Esophagus squamous epithelium (tissue), 5 donors: ENCODE results near the gene PTPRN2. TPM values are rescaled to one million over a fixed set of nuclear protein-coding genes. Genes with fewer than 3 reads are reported as not detected.

Source experiments
- DNase-seq: peaks from one replicate; lab custom pipeline; 2025; lab: John Stamatoyannopoulos, UW
- H3K27ac ChIP-seq, 4 donors: fragments of 200-600 bp; sonication (generic); one replicate each; pipeline ENCODE4 v1.5.1; 2016 to 2019; ENCODE audit warnings: mild to moderate bottlenecking in 1 of 4
- H3K27me3 ChIP-seq, 4 donors: fragments of 200-600 bp; sonication (generic); 1 replicate in 3 of 4; 2 replicates in 1 of 4; pipeline versions ENCODE4 v1.5.1 to v1.6.0; 2017 to 2021; ENCODE audit warnings: antibody characterized with exemption in 1 of 4
- H3K36me3 ChIP-seq, 3 donors: fragments of 200-600 bp; sonication (generic); one replicate each; pipeline ENCODE4 v1.5.1; 2016 to 2019
- H3K4me1 ChIP-seq, 3 donors: fragments of 200-600 bp; sonication (generic); one replicate each; pipeline ENCODE4 v1.5.1; 2017 to 2019
- H3K4me3 ChIP-seq, 4 donors: fragments of 200-600 bp; sonication (generic); 1 replicate in 3 of 4; 2 replicates in 1 of 4; pipeline ENCODE4 v1.5.1; 2016 to 2019; ENCODE audit warnings: mild to moderate bottlenecking in 2 of 4, moderate library complexity in 1 of 4
- H3K9me3 ChIP-seq, 3 donors: fragments of 200-600 bp; sonication (generic); one replicate each; pipeline ENCODE4 v1.5.1; 2016 to 2019
- CTCF ChIP-seq, 6 experiments: fragments of 450-650 bp in 4 of 6; fragments of 200-600 bp in 2 of 6; sonication (generic) in 2 of 6; IDR thresholded peaks; one replicate each; pipeline ENCODE4 v1.5.1; 2016 to 2019; ENCODE audit warnings: antibody characterized with exemption in 6 of 6, mild to moderate bottlenecking in 4 of 6, moderate library complexity in 4 of 6
- POLR2A ChIP-seq, 4 donors: fragments of 450-650 bp; IDR thresholded peaks; one replicate each; pipeline ENCODE4 v1.6.1; 2017; ENCODE audit warnings: antibody characterized with exemption in 4 of 4, mild to moderate bottlenecking in 4 of 4, moderate library complexity in 3 of 4
- WGBS, 2 donors: methylation state at CpG; one replicate each; pipeline ENCODE4 v1.1.5; 2018; 5-methylcytosine and 5-hydroxymethylcytosine counted together
- intact Hi-C: fragments of 100-400 bp; cut with DNase I; formaldehyde crosslinking; loops from one replicate; pipeline ENCODE4 v1.15.0; 2022
- total RNA-seq, 4 donors: library from RNA; depleted of rRNA; stranded (reverse); fragments of >200 nt; gene quantifications; one replicate each; pipeline ENCODE4 v1.1.0, GENCODE V29; 2016
- donor health status: DM: yes; HTN: yes; CAD: no.

The PTPRN2 gene
- total RNA-seq, 4 donors from 2014 or later = 0.38 to 2.7 (median 1.0) TPM

GRCh38 chr7:158289231-158289630 lies 298.4 kb downstream of the PTPRN2 start:
- H3K36me3 ChIP-seq = no peaks in the 10 kb centered on the region
- no peaks in the 10 kb centered on the region for H3K4me1 ChIP-seq
- DNase-seq = no peak
- no peaks in the 10 kb centered on the region for H3K27me3 ChIP-seq
- H3K4me3 ChIP-seq = no peak overlapping the region
- peaks cover 0 to 36% (median 18%) of the 10 kb centered on the region in 3 donors for H3K9me3 ChIP-seq
- 85 to 90% methylated on average over 2 of the region's 2 CpGs for WGBS, 2 donors
- H3K27ac ChIP-seq = no peak overlapping the region
- intact Hi-C loops = no loop called here
- no peak for TF ChIP-seq POLR2A (IDR thresholded peaks at IDR 0.05)
- no peak for TF ChIP-seq CTCF (IDR thresholded peaks at IDR 0.05)

GRCh38 chr7:158286210-158286609 lies 301.4 kb downstream of the PTPRN2 start:
- no peaks in the 10 kb centered on the region for H3K27me3 ChIP-seq
- no peak for DNase-seq
- no peak for TF ChIP-seq CTCF (IDR thresholded peaks at IDR 0.05)
- no peak for TF ChIP-seq POLR2A (IDR thresholded peaks at IDR 0.05)
- H3K9me3 ChIP-seq = peaks cover 0 to 36% (median 18%) of the 10 kb centered on the region in 3 donors
- intact Hi-C loops = no loop called here
- no peaks in the 10 kb centered on the region for H3K36me3 ChIP-seq
- no peak overlapping the region for H3K4me3 ChIP-seq
- peaks cover 0 to 3% (median 0%) of the 10 kb centered on the region in 3 donors for H3K4me1 ChIP-seq
- 75 to 87% methylated on average over 2 of the region's 2 CpGs for WGBS, 2 donors
- no peak overlapping the region for H3K27ac ChIP-seq

GRCh38 chr7:158285383-158285770 lies 302.2 kb downstream of the PTPRN2 start:
- H3K4me1 ChIP-seq = peaks cover 0 to 3% (median 0%) of the 10 kb centered on the region in 3 donors
- TF ChIP-seq POLR2A (IDR thresholded peaks at IDR 0.05) (no peak), CTCF (IDR thresholded peaks at IDR 0.05) (no peak)
- intact Hi-C loops = no loop called here
- H3K27ac ChIP-seq = no peak overlapping the region
- H3K36me3 ChIP-seq = no peaks in the 10 kb centered on the region
- no peak overlapping the region for H3K4me3 ChIP-seq
- WGBS, 2 donors = 94% methylated on average over 3 to 4 of the region's 9 CpGs
- H3K9me3 ChIP-seq = peaks cover 0 to 34% (median 18%) of the 10 kb centered on the region in 3 donors
- DNase-seq = no peak
- no peaks in the 10 kb centered on the region for H3K27me3 ChIP-seq

- Histone ChIP-seq H3K27ac (no peak overlapping the region), H3K4me3 (no peak overlapping the region), H3K36me3 (no peaks in the 10 kb centered on the region), H3K4me1 (peaks cover 0 to 3% (median 0%) of the 10 kb centered on the region in 3 donors), H3K9me3 (peaks cover 0 to 28% (median 17%) of the 10 kb centered on the region in 3 donors), H3K27me3 (no peaks in the 10 kb centered on the region)
- no peak for DNase-seq
- intact Hi-C loops = no loop called here
- TF ChIP-seq POLR2A (IDR thresholded peaks at IDR 0.05) (no peak), CTCF (IDR thresholded peaks at IDR 0.05) (no peak)
- WGBS, 2 donors = 81 to 83% methylated on average over 15 of the region's 18 CpGs
Observed at GRCh38 chr7:158284617-158285382, 302.8 kb downstream of the PTPRN2 start.

GRCh38 chr7:158284121-158284520 lies 303.5 kb downstream of the PTPRN2 start:
- Histone ChIP-seq H3K36me3 (no peaks in the 10 kb centered on the region), H3K27me3 (no peaks in the 10 kb centered on the region), H3K27ac (no peak overlapping the region), H3K9me3 (peaks cover 0 to 22% (median 12%) of the 10 kb centered on the region in 3 donors), H3K4me3 (no peak overlapping the region), H3K4me1 (peaks cover 0 to 3% (median 0%) of the 10 kb centered on the region in 3 donors)
- intact Hi-C loops = no loop called here
- no peak for TF ChIP-seq POLR2A (IDR thresholded peaks at IDR 0.05)
- TF ChIP-seq CTCF (IDR thresholded peaks at IDR 0.05) = no peak
- WGBS, 2 donors = 65 to 86% methylated on average over 3 to 6 of the region's 6 CpGs
- no peak for DNase-seq
